Body of pancreas (tissue), 4 donors: ENCODE measurements around the gene FBXO42.

Experiments used
- POLR2A ChIP-seq, 3 donors: fragments of 450-650 bp; IDR thresholded peaks; one replicate each; pipeline ENCODE4 v1.6.1; 2016; ENCODE audit warnings: antibody characterized with exemption in 3 of 3, mild to moderate bottlenecking in 2 of 3
- TF ChIP-seq, protein P1 (sequence below), 7 experiments: fragments of 450-650 bp in 4 of 7; fragments of 200-600 bp in 3 of 7; sonication (generic) in 3 of 7; IDR thresholded peaks; one replicate each; pipeline ENCODE4 v1.5.1; 2016 to 2019; ENCODE audit warnings: antibody characterized with exemption in 7 of 7

DNA sequence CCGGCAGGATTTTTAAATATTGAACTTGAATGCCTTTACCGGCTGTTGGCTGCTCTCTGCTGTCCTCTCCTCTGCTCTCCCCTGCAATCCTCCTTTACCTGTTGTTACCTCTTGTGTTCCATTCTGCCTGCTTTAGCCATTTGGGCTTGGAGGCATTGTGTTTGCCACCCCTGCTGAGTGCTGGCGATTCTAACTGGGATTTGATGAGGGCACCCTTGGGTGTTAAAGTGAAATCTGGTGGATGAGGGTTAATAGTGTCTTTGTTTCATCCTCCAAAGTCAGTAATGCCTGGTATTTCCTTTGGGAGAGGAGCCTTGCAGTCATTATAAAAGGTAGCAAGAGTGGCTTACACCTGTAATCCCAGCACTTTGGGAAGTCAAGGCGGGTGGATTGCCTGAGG, 24.7 kb upstream of the FBXO42 start:
- TF ChIP-seq, protein P1, sequence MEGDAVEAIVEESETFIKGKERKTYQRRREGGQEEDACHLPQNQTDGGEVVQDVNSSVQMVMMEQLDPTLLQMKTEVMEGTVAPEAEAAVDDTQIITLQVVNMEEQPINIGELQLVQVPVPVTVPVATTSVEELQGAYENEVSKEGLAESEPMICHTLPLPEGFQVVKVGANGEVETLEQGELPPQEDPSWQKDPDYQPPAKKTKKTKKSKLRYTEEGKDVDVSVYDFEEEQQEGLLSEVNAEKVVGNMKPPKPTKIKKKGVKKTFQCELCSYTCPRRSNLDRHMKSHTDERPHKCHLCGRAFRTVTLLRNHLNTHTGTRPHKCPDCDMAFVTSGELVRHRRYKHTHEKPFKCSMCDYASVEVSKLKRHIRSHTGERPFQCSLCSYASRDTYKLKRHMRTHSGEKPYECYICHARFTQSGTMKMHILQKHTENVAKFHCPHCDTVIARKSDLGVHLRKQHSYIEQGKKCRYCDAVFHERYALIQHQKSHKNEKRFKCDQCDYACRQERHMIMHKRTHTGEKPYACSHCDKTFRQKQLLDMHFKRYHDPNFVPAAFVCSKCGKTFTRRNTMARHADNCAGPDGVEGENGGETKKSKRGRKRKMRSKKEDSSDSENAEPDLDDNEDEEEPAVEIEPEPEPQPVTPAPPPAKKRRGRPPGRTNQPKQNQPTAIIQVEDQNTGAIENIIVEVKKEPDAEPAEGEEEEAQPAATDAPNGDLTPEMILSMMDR (IDR thresholded peaks at IDR 0.05) = no peak
- TF ChIP-seq POLR2A (IDR thresholded peaks at IDR 0.05) = no peak
